HepG2 (cell line): ENCODE data around the gene PHKG1. TPM values are rescaled to one million over a fixed set of nuclear protein-coding genes. Genes with fewer than 3 reads are reported as not detected.

ENCODE experiments used
- AKAP8 ChIP-seq: sonication (generic); formaldehyde crosslinking; IDR thresholded peaks from 2 replicates; pipeline ENCODE4 v1.5.1; 2020; ENCODE audit warnings: mild to moderate bottlenecking, missing genetic modification reagents
- CAMTA2 ChIP-seq: sonication (generic); formaldehyde crosslinking; IDR thresholded peaks from 2 replicates; pipeline ENCODE4 v1.4.0; 2020; ENCODE audit warnings: mild to moderate bottlenecking, missing genetic modification reagents, borderline replicate concordance
- CEBPZ ChIP-seq: IDR thresholded peaks from 2 replicates; pipeline ENCODE4 v1.6.1; 2012; ENCODE audit warnings: low read length, improper control_type of control experiment
- DNMT1 ChIP-seq: sonication (generic); formaldehyde crosslinking; IDR thresholded peaks from 2 replicates; pipeline ENCODE4 v1.5.1; 2020; ENCODE audit warnings: mild to moderate bottlenecking, missing genetic modification reagents
- GLMP ChIP-seq: sonication (generic); formaldehyde crosslinking; IDR thresholded peaks from 2 replicates; pipeline ENCODE4 v1.9.0; 2021; ENCODE audit warnings: missing genetic modification reagents, mild to moderate bottlenecking, borderline replicate concordance
- HDAC2 ChIP-seq: sonication (generic); formaldehyde crosslinking; IDR thresholded peaks from 2 replicates; pipeline ENCODE4 v1.4.0; 2020; ENCODE audit warnings: missing genetic modification reagents
- HOXD1 ChIP-seq: sonication (generic); formaldehyde crosslinking; IDR thresholded peaks from 2 replicates; pipeline ENCODE4 v1.5.0; 2020; ENCODE audit warnings: missing genetic modification reagents
- JUN ChIP-seq: sonication (generic); formaldehyde crosslinking; IDR thresholded peaks from 2 replicates; pipeline ENCODE4 v1.4.0; 2020; ENCODE audit warnings: mild to moderate bottlenecking, missing genetic modification reagents
- KDM2A ChIP-seq: sonication (generic); formaldehyde crosslinking; IDR thresholded peaks from 2 replicates; pipeline ENCODE4 v1.4.0; 2020; ENCODE audit warnings: low read depth, missing genetic modification reagents, borderline replicate concordance
- MTA1 ChIP-seq: sonication (generic); formaldehyde crosslinking; IDR thresholded peaks from 2 replicates; pipeline ENCODE4 v1.4.0; 2020; ENCODE audit warnings: missing genetic modification reagents, mild to moderate bottlenecking, borderline replicate concordance
- NKX3-1 ChIP-seq: sonication (generic); formaldehyde crosslinking; IDR thresholded peaks from 2 replicates; pipeline ENCODE4 v1.5.0; 2020; ENCODE audit warnings: missing genetic modification reagents
- ONECUT2 ChIP-seq: sonication (generic); formaldehyde crosslinking; IDR thresholded peaks from 2 replicates; pipeline ENCODE4 v1.4.0; 2020; ENCODE audit warnings: missing genetic modification reagents
- SMARCC2 ChIP-seq: fragments of 450-650 bp; IDR thresholded peaks from 2 replicates; pipeline ENCODE4 v1.6.1; 2017; ENCODE audit warnings: antibody characterized with exemption, mild to moderate bottlenecking
- ZIK1 ChIP-seq: sonication (generic); formaldehyde crosslinking; IDR thresholded peaks from 2 replicates; pipeline ENCODE4 v1.5.0; 2020; ENCODE audit warnings: mild to moderate bottlenecking, low read depth, missing genetic modification reagents, borderline replicate concordance
- ZNF138 ChIP-seq: sonication (generic); formaldehyde crosslinking; IDR thresholded peaks from 2 replicates; pipeline ENCODE4 v1.5.0; 2020; ENCODE audit warnings: mild to moderate bottlenecking, low read depth, missing genetic modification reagents
- ZNF274 ChIP-seq: sonication (generic); formaldehyde crosslinking; IDR thresholded peaks from 2 replicates; pipeline ENCODE4 v1.5.1; 2020; ENCODE audit warnings: mild to moderate bottlenecking, missing genetic modification reagents
- ZNF446 ChIP-seq: sonication (generic); formaldehyde crosslinking; IDR thresholded peaks from 2 replicates; pipeline ENCODE4 v1.5.0; 2020; ENCODE audit warnings: mild to moderate bottlenecking, missing genetic modification reagents
- ZNF496 ChIP-seq: sonication (generic); formaldehyde crosslinking; IDR thresholded peaks from 2 replicates; pipeline ENCODE4 v1.8.1; 2023; ENCODE audit warnings: mild to moderate bottlenecking, moderate library complexity, missing genetic modification reagents; ENCODE audit not compliant: insufficient replicate concordance
- ZNF572 ChIP-seq: sonication (generic); formaldehyde crosslinking; IDR thresholded peaks from 2 replicates; pipeline ENCODE4 v1.5.1; 2020; ENCODE audit warnings: mild to moderate bottlenecking, missing genetic modification reagents
- ZNF709 ChIP-seq: sonication (generic); formaldehyde crosslinking; IDR thresholded peaks from 2 replicates; pipeline ENCODE4 v1.5.0; 2020; ENCODE audit warnings: mild to moderate bottlenecking, missing genetic modification reagents
- ZNF746 ChIP-seq: sonication (generic); formaldehyde crosslinking; IDR thresholded peaks from 2 replicates; pipeline ENCODE4 v1.8.0; 2022; ENCODE audit warnings: mild to moderate bottlenecking, missing genetic modification reagents
- ZNF782 ChIP-seq: sonication (generic); formaldehyde crosslinking; IDR thresholded peaks from 2 replicates; pipeline ENCODE4 v1.4.0; 2020; ENCODE audit warnings: missing genetic modification reagents, mild to moderate bottlenecking, borderline replicate concordance
- ZNF891 ChIP-seq: sonication (generic); formaldehyde crosslinking; IDR thresholded peaks from 2 replicates; pipeline ENCODE4 v1.5.0; 2020; ENCODE audit warnings: mild to moderate bottlenecking, missing genetic modification reagents
- polyA plus RNA-seq, 8 experiments: library from polyadenylated mRNA; depleted of rRNA in 3 of 8; stranded (reverse) in 7 of 8; unstranded in 1 of 8; fragments of >200 nt; fragmentation: Illumina TruSeq in 4 of 8; extraction: Trizol in 4 of 8; gene quantifications; 2 replicates each; pipeline versions ENCODE4 v1.2.1 to v1.2.3, GENCODE V29; 2011 to 2016; ENCODE audit warnings: low read depth in 4 of 8, missing spikeins in 1 of 8, mixed read lengths in 1 of 8; ENCODE audit not compliant: insufficient read depth in 1 of 8
- total RNA-seq, 5 experiments: library from RNA; depleted of rRNA; stranded (reverse); fragments of >200 nt; fragmentation: Illumina TruSeq; extraction: Trizol; gene quantifications; 2 replicates each; pipeline ENCODE4 v1.2.3, GENCODE V29; 2016; ENCODE audit warnings: low read depth in 1 of 5
- TF ChIP-seq, protein P1 (sequence below): sonication (generic); formaldehyde crosslinking; IDR thresholded peaks from 2 replicates; pipeline ENCODE4 v1.9.0; 2022; ENCODE audit warnings: missing genetic modification reagents, mild to moderate bottlenecking, borderline replicate concordance

PHKG1 gene
- total and polyA plus RNA-seq, 2 of the 13 experiments (the other 11 are each of a cell fraction or from before 2014, with no cell fraction given), result 0.44 to 0.71 TPM

GRCh38 chr7:56106108-56107073, 13.6 kb upstream of the PHKG1 start, which contains the start of gene CHCHD2 (continued):
- TF ChIP-seq GLMP (no peak), ZNF446 (peak; percentile 82; the same call in 1 of the 2 replicates), ZNF709 (peak; percentile 94), ZNF746 (CRISPR knock-in tag) (peak; percentile 58; the same call in 1 of the 2 replicates), CAMTA2 (CRISPR knock-in tag) (no peak), HDAC2 (CRISPR knock-in tag) (peak; percentile 69), NKX3-1 (CRISPR knock-in tag) (peak; percentile 17; the same call in 1 of the 2 replicates), MTA1 (CRISPR knock-in tag) (peak; percentile 30; the same call in 1 of the 2 replicates), JUN (CRISPR knock-in tag) (0 out of 2 replicates have a peak, but pooled peaks have one; percentile 16), ZNF782 (CRISPR knock-in tag) (peak; percentile 66; the same call in 1 of the 2 replicates), ZNF274 (CRISPR knock-in tag) (peak; percentile 91), DNMT1 (CRISPR knock-in tag) (no peak), AKAP8 (CRISPR knock-in tag) (0 out of 2 replicates have a peak, but pooled peaks have one; percentile 35), CEBPZ (no peak), ZNF138 (CRISPR knock-in tag) (peak; percentile 77; the same call in 1 of the 2 replicates), HOXD1 (CRISPR knock-in tag) (no peak), ZNF496 (no peak), ZNF891 (peak; percentile 97), KDM2A (CRISPR knock-in tag) (peak; percentile 91), SMARCC2 (no peak), ONECUT2 (CRISPR knock-in tag) (no peak), ZIK1 (peak; percentile 81; the same call in 1 of the 2 replicates), ZNF572 (CRISPR knock-in tag) (0 out of 2 replicates have a peak, but pooled peaks have one; percentile 54)
- TF ChIP-seq, protein P1, sequence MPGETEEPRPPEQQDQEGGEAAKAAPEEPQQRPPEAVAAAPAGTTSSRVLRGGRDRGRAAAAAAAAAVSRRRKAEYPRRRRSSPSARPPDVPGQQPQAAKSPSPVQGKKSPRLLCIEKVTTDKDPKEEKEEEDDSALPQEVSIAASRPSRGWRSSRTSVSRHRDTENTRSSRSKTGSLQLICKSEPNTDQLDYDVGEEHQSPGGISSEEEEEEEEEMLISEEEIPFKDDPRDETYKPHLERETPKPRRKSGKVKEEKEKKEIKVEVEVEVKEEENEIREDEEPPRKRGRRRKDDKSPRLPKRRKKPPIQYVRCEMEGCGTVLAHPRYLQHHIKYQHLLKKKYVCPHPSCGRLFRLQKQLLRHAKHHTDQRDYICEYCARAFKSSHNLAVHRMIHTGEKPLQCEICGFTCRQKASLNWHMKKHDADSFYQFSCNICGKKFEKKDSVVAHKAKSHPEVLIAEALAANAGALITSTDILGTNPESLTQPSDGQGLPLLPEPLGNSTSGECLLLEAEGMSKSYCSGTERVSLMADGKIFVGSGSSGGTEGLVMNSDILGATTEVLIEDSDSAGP, result peak; percentile 85
